ENCODE measurements around the gene BRD1.

BRD1 gene

DNA sequence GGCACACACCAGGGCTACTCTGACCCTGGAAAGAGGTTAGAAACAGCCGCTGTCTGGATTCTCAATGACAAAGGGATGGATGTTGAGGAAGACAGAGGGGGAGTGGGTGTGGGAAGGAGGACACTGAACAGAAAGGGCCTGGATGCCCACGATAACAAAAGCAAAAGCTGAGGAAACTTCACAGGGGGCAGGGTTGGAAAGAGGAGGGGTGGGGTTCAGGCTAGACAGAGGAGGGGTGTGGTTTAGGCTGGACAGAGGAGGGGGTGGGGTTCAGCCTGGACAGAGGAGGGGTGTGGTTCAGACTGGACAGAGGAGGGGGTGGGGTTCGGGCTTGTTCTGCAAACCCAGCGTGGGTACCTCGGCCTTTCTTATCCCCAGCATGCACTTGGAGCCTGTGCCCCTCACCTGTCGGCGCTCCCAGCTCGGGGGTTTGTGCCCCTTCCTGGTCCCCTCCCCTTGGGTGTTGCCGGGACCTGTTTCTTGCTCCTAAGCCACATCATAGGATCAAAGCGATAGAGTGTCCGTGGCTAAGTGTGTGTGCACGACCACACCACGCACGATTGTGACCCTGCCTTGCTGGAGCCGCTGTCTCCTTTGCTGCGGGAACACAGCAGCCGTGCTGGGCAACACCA, 75.6 kb downstream of the BRD1 start:
- no peak for DNase-seq (ENCODE audit: low read depth)

DNA sequence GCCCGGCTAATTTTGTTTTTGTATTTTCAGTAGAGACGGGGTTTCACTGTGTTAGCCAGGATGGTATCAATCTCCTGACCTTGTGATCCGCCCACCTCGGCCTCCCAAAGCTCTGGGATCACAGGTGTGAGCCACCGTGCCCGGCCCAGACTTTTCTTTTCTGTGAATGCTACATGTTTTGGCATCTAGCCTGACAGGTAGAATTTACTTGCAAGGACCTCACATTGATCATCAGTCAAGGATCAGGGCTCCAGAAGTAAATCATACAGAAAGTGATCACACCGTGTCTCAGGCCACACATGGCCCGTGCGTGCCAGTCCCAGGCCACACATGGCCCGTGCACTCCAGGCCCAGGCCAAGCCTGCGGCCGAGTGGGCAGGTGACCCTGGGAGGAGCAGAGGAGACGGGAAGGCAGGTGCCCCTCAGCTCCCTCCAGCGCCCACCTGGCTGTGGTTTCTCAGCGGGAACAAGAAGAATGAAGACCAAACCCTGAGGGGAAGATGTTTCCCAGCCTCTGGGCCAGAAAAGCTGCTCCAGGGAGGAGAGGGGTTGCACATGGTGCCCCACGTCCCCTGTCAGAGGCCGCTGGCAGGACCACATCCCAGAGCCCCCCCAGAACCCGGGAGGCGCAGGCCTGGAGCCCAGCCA, 76.2 kb downstream of the BRD1 start:
- no peak for DNase-seq (ENCODE audit: low read depth)

DNA sequence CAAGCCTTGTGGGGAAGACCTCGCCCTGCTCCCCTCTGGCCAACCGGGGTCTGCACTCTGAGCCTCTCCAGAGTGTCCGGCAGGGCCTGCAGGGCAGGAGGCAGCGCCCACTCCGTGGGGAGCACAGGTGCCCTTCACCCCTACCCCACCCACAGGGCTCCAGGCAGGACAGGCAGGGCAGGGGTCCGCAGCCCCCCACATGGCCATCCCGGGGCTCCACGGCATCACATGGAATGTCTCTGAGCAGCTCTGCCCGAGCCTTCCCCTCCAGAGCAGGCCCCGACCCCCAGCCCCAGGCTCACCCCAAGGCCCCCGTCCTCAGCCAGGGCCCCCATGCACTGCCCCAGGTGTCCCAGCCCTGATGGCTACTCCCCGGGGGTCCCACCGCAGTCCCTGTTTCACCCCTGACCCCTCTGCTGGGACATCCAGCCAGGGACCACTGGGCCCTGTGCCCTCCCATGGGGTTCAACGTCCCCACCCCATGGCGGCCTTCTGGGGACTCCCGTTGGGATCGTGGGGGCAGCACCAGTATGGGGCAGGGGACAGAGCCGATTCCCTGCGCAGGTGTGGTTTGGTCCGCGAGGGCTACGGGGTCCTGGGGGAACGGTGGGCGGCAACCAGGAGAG, 77.7 kb downstream of the BRD1 start:
- DNase-seq (ENCODE audit: low read depth): no peak

DNA sequence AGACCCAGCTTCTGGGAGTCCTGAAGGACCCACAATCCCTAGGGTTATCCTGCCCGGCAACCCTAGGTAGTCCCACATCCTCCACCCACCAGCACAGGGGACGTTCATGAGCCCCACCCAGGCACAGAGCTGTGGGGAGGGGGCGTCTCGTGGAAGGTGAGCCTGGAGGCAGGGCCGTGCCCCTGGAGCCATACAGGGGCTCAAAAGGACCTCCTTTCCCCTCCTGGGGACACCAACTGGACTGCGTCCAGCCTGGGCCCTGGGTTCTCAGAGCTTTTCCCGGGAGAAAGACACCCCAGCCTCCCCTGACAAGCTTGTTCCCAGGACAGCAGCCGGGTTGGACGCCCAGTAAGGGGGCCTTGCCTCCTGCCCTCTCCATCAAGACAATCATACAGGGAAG, 78.4 kb downstream of the BRD1 start:
- no peak for DNase-seq (ENCODE audit: low read depth)

DNA sequence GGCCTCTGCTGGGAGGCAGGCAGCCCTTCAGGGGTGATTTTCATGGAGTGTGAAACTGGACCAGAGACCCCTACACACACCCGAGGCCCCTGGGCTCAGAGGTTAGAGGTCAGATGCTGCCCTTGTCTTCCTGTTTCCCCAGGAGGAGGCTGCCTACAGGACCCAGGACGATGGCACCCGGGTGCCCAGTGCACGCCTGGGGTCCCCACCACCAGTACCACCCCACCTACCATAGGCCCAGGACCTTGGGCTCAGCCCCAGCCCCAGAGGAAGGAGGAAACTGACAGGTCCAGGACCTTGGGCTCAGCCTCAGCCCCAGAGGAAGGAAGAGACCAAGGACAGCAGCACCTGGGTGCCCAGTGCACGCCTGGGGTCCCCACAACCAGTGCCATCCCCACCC, 79.2 kb downstream of the BRD1 start:
- DNase-seq (ENCODE audit: low read depth): no peak

DNA sequence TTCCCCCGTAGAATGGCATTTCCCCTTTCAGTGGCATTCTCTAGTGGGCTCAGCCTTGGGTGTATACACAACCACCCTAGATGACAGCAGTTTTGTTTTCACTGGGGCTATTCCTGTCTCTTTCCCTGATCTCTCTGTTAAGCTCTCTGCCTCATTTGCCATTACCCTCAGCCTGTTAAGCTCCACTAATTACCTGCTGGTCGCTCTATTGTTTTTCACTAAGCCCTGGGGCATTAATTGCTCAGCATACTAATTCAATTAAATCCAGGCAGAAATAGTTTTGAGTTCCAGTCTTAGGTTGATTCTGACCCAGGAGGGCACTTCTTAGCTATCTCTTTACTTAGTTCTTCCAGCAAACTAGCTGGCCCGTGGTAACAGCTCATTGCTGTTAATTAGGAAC, 80.0 kb downstream of the BRD1 start:
- DNase-seq (ENCODE audit: low read depth): no peak

DNA sequence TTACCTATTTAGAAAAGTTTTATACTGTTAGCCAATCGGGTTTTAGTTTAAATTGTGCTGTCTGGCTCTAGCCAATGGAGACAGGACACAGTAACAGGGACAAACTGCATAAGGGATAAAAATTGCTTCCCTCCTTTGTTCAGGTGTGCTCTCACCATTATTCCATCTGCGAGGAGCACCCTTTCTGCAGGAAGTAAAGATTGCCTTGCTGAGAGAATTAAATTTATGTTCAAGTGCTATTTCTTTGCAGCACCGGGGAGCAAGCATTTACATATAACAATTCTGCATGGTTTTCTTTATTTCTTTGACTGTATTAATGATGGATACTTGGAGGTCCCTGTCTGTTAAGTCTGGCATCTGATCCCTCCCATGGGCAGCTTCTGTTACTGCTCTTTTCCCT, 80.5 kb downstream of the BRD1 start:
- no peak for DNase-seq (ENCODE audit: low read depth)

DNA sequence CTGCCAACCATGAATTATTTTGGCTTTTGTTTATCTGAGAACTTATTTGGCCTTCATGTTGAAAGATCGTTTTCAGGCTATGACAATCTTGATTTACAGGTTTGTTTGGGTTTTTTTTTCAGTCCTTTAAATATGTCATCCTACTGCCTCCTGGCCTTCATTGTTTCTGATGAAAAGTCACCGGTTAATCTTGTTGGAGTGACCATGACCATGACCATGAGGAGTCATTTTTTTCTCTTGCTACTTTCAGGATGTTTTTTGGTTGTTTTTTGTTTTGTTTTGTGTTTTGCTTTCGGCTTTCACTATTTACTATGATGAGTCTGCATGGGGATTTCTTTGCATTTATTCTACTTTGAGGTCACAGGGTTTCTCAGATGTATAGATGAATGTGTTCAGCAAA, 81.6 kb downstream of the BRD1 start:
- no peak for DNase-seq (ENCODE audit: low read depth)

DNA sequence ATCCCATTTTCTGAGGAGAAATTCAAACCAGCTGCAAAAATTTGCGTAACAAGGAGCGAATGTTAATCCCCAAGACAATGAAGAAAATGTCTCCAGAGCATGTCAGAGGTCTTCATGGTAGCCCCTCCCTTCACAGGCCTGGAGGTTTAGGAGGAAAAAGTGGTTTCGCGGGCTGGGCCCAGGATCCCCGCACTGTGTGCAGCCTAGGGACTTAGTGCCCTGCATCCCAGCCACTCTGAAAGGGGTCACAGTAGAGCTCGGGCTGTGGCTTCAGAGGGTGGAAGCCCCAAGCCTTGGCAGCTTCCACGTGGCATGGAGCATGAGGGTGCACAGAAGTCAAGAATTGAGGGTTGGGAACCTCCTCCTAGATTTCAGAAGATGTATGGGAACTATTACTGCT, 87.4 kb downstream of the BRD1 start:
- DNase-seq (ENCODE audit: low read depth): no peak

DNA sequence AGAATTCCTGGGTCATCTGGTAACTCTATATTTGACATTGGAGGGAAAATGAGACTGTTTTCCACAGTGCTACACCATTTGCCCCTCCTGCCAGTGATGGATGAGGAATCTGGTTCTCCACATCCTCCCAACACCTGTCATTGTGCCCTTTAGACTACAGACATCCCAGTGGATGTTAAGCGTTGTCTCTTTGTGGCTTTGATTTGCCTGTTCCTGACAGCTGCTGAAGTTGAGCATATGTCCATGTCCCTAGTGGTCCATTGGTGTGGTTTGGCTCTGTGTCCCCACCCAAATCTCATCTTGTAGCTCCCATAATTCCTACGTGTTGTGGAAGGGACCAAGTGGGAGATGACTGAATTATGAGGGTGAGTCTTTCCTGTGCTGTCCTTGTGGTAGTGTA, 88.5 kb downstream of the BRD1 start:
- DNase-seq (ENCODE audit: low read depth): no peak

DNA sequence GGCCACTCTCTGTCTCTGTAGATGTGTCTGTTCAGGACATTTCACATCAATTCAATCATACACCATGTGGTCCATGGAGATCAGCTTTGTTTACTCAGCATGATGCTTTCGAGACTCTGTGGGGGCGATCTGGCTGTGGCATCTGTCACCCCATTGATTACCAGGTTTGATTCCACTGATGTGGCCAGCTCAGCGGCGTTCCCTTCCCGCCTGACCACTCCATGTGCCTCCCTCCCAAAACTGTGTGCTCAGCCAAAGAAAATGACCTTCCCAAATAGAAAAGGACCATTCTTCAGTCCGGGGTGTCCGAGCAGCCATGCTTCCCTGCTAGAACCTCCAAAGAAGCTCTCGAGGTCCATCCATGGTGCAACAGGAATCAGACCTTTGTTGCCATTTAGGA, 89.1 kb downstream of the BRD1 start:
- DNase-seq (ENCODE audit: low read depth): no peak

DNA sequence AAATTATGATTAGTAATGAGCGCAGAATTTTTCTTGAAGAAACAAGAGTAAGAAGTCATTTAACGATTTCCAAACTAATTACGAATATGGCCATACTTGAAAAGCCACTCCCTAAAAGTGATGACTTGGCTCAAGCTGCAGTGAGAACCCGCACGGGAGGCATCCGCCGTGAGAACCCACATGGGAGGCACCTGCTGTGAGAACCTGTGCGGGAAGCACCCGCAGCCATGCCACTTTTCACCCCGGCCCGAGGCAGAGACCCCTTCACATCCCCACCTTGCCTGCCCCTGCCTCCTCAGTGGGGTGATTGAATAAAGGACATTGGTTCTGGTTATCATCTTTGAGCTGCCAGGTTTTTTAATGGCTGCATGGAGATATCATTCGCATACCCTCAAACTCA, 89.7 kb downstream of the BRD1 start:
- DNase-seq (ENCODE audit: low read depth): no peak

DNA sequence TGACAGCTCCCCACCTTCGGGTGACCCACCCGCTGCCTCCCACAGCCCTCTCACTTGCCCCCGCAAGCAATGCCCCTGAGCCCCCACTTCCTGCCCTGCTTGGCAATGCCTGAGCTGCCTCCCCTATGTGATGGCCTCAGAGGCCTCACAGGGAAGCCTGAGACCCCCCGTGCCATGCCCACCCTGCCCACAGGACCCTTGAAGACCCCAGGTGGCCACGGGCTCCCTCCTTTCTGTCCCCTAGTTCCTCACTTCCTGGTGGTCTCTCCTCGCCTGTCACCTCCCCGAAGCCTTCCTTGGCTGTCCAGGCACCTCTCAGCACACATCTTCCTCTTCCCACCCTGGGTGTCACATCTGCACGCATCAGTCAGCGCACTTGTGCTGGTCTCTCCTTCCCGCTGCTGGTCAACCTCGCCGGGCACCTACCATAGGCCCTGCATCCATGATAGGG, 90.5 kb downstream of the BRD1 start:
- DNase-seq (ENCODE audit: low read depth): no peak

DNA sequence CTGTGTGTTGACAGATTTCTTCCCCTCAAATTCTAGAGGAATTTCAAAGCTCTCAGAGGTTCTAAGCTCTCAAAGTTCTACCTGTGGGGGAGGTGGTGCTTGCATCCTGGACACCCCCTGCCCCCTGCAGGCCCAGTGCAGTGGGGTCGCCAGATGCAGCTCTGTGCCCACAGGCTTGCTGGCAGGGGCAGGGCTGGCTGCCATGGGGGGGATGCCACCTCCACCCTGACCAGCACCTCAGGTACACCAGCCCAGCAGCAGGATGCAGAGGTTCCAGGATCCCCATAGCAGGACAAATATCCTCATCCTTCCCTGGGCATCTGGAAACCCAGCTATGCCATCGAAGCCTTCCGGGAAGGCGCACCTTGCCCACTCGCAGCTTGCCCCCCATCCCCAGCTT, 91.1 kb downstream of the BRD1 start:
- no peak for DNase-seq (ENCODE audit: low read depth)

DNA sequence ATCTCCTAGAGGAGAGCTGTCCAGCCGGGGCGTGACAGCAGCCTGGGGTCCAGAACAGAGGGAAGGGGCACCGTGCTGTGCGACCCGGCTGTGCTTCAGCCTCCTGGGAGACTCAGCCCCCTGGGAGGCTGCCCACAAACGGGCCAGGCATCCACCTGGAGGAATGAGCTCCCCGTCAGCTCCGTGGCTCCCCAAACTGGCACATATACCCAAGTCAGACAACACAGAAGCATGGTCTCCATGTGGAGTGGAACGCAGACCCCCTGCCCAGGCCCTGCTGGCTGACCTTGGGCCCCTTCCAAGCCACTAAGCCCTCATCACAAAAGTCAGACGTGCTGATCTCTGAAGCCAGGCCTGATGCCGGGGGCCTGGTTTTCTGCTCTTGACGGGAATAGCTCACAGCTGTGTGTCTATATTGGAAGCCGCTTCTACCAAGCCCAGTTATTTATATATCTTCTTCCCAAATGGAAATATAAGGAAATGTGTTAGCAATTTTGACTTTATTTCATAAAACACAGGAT, 91.7 kb downstream of the BRD1 start:
- DNase-seq (ENCODE audit: low read depth): no peak

DNA sequence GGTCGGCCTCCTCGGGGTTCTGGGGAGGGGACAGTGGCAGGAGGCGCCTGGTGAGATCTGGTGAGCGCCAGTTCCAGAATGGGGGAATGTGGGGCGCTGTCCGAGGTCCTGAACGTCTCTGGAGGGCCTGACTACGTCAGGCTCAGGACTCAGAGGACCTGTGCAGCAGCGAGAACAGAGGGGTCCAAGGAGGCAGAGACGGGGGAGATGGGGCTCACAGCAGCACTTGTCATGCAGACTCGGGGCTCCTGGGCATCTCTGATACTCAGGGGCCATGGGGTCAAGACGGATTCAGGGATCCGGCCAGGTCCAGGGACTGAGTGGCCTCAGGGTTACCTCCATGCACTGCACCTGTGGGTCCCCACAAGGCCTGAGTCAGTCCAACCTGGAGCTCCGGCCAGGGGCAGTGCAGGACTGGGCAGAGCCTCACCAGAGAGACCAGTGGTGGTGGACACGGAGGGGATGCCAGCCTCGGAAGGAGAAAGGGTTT, 92.2 kb downstream of the BRD1 start:
- no peak for DNase-seq (ENCODE audit: low read depth)

DNA sequence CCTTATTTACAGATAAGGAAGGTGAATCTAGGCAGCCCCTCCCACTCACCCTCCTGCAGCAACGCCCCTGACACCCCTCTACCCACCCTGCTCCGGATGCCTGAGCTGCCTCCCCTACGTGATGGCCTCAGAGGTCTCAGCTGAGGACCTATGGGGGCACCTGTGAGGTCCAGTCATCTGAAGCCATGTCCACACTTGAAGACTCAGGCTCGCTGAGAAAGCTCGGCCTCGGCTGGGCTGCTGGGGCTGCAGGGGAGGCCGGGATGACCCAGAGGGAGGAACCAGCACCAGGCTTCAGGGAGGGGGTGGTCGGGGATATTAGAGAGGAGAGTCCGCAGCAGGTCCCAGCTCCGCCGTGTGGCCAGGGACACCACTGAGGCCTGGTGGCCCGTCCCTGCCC, 92.8 kb downstream of the BRD1 start:
- no peak for DNase-seq (ENCODE audit: low read depth)

DNA sequence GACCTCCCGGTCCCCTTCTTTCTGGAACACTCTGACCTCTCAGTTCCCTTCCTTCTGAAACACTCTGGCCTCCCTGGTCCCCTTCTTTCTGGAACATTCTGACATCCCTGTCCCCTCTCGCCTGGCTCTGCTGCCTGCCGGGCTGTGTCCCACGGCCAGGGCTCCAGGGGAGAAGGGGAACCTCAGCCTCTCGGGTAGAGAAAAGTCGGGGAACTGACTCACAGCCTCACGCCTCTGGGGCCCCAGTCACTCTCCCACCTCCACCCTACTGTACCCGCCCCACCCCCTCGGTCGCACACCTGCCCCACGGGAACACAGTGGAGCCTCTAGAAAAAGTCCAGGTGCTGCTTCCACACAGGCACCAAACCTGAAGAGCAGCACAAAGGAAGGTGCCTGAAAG, 93.3 kb downstream of the BRD1 start:
- DNase-seq (ENCODE audit: low read depth): no peak

DNA sequence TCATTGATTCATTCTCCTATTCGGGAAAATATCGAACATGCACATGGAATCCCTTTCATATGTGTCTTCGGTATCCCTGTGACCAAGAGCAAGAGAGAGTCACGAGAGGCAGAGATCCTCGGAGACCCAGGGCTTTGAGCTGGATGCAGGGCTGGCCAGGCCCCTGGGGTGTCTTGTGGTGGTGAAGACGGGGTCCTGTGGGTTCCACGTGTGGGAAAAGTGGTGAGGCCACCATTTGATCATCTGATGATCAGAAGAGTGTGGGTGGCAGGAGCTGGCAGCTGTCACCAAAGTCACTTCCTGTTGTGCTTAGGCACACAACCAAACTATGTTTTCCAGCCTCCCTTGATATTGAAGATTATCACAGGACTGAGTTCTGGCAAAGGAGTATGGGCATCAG, 94.0 kb downstream of the BRD1 start:
- DNase-seq (ENCODE audit: low read depth): no peak

DNA sequence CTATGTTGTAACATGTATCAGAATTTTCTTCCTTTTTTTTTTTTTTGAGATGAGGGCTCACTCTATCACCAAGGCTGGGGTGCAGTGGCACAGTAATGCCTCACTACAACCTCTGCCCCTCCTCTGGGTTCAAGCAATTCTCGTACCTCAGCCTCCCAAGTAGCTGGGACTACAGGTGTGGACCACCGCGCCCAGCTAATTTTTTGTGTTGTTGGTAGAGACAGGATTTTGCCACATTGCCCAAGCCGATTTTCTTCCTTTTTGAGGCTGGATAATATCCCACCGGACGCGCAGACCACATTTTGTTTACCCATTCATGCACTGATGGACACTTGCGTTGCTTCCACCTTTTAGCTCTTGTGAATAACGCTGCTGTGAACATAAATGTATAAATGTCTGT, 97.0 kb downstream of the BRD1 start:
- no peak for DNase-seq (ENCODE audit: low read depth)

DNA sequence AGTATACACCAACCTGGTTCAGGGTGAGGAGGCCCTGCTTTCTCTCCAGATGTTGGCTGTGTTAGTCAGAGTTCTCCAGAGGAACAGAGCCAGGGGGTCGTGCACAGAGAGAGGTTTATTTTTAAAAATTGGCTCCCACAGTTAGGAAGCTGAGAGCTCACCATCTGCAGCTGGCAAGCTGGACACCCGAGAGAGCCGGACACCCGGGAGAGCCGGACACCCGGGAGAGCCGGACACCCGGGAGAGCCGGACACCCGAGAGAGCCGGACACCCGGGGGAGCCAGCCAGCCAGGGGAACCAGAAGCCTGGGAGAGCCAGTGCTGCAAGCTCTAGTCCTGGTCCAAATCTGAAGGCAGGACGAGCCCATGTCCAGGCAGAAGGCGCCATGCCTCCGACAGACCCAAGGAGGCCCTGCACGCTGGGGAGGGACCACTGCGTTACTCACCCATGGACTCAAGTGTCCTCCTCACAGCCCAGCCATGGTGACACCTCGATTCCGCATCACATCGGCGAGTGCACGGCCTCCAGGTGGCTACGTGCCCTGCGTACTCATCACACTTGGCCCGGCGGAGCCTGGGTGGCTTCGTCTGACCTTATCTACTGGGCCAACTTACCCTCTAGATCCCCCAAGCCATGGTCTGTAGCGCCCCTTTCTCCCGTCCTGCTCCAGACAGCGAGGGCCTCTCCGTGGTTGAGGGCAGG, 99.0 kb downstream of the BRD1 start:
- DNase-seq (ENCODE audit: low read depth): no peak

DNA sequence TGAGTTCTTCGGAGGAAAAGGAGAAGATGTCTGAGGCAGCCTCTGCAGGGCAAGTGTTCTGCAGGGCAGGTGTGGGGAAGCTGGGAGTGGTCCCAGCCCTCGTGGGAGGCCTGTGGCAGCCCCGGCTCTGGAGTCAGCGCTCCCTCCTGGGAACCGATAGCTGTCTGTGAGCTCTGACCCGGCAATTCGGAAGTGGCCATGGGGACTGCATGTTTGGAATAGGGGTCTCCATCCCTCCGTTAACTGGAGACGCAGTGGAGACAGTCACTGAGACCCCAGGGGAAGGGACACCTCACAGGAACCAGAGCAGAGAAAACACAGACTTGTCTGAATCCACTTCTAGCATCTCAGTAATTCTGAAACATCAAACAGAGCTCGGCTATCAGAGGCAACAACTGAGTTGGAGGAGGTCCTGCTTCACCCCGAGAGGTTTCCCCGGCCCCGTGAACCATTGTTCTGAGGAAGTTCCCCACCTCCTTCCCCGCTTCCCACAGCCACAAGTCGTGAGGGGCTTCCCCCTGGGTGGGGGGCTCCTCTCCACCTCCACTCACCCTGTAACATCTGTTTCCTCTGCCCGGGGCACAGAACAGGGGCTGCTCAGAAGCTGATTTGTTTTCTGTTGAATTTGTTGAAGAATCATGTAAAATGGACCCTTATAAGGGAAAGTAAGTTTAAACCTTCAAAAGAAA, 99.6 kb downstream of the BRD1 start:
- no peak for DNase-seq (ENCODE audit: low read depth)

Data from non-pigmented ciliary epithelial cell (primary cell).